COLO668 (cell line): ENCODE data around the gene EXOC6.

Experiments
- DNase-seq: peaks from one replicate; lab custom pipeline; 2025; ENCODE audit not compliant: unreplicated experiment; lab: John Stamatoyannopoulos, UW

The EXOC6 gene

GRCh38 chr10:92848441-92849233, at the start of gene EXOC6:
Gene EXOC6 (plus strand): TSS chr10:92848520. CDS start chr10:92848534, 14 bp downstream.
- peak; percentile 88 for DNase-seq

- DNase-seq, result no peak
These were observed 48.8 kb upstream of the EXOC6 start for GRCh38 chr10:92799568-92799967.

- peak; percentile 11 for DNase-seq
These were observed 48.1 kb upstream of the EXOC6 start for GRCh38 chr10:92800134-92800733.

GRCh38 chr10:92801978-92802872, 46.1 kb upstream of the EXOC6 start:
- no peak for DNase-seq

GRCh38 chr10:92809840-92810239, 38.5 kb upstream of the EXOC6 start:
- no peak for DNase-seq

- DNase-seq, result no peak
These were observed 37.3 kb upstream of the EXOC6 start for GRCh38 chr10:92810934-92811532.

GRCh38 chr10:92811986-92812385, 36.3 kb upstream of the EXOC6 start:
- no peak for DNase-seq

- no peak for DNase-seq
These were observed 34.3 kb upstream of the EXOC6 start for GRCh38 chr10:92813979-92814378.

- no peak for DNase-seq
These were observed 33.5 kb upstream of the EXOC6 start for GRCh38 chr10:92814790-92815189.

GRCh38 chr10:92816091-92816531, 32.2 kb upstream of the EXOC6 start:
- no peak for DNase-seq

- DNase-seq, result no peak
These were observed 26.2 kb upstream of the EXOC6 start for GRCh38 chr10:92822060-92822634.

GRCh38 chr10:92822964-92823363, 25.4 kb upstream of the EXOC6 start:
- no peak for DNase-seq

- no peak for DNase-seq
These were observed 22.3 kb upstream of the EXOC6 start for GRCh38 chr10:92826061-92826460.

- DNase-seq, result no peak
These were observed 21.8 kb upstream of the EXOC6 start for GRCh38 chr10:92826504-92826903.

GRCh38 chr10:92829042-92829785, 19.1 kb upstream of the EXOC6 start:
- no peak for DNase-seq

- DNase-seq, result no peak
These were observed 18.4 kb upstream of the EXOC6 start for GRCh38 chr10:92829786-92830377.

GRCh38 chr10:92830478-92831389, 17.6 kb upstream of the EXOC6 start:
- DNase-seq, result no peak

- DNase-seq, result no peak
These were observed 16.2 kb upstream of the EXOC6 start for GRCh38 chr10:92832121-92832520.
